Chondrocyte (in vitro differentiated cells): ENCODE results near the gene TAL2. TPM values are rescaled to one million over a fixed set of nuclear protein-coding genes. Genes with fewer than 3 reads are reported as not detected.

Source experiments
- DNase-seq: peaks from one replicate; pipeline ENCODE4 v3.0.0; 2021; ENCODE audit warnings: mixed read lengths, low spot score
- H3K27ac Mint-ChIP-seq: one replicate; pipeline ENCODE4 v1.8.0; 2021; ENCODE audit warnings: mild to moderate bottlenecking, moderate library complexity, mixed read lengths; ENCODE audit not compliant: unreplicated experiment
- H3K27me3 Mint-ChIP-seq: 2 replicates; pipeline ENCODE4 v1.8.0; 2021; ENCODE audit warnings: low read depth, mixed read lengths
- H3K36me3 Mint-ChIP-seq: 2 replicates; pipeline ENCODE4 v1.8.0; 2021; ENCODE audit warnings: low read depth, mixed read lengths
- H3K4me1 Mint-ChIP-seq: 2 replicates; pipeline ENCODE4 v1.8.0; 2021; ENCODE audit warnings: low read depth, mild to moderate bottlenecking, mixed read lengths
- H3K4me3 Mint-ChIP-seq: one replicate; pipeline ENCODE4 v1.8.0; 2021; ENCODE audit warnings: mild to moderate bottlenecking, moderate library complexity, mixed read lengths; ENCODE audit not compliant: unreplicated experiment
- H3K9me3 Mint-ChIP-seq: 2 replicates; pipeline ENCODE4 v1.8.0; 2021; ENCODE audit warnings: low read depth, mixed read lengths
- CTCF ChIP-seq: fragments of 200-600 bp; sonication (generic); IDR thresholded peaks from 2 replicates; pipeline ENCODE4 v1.5.0; 2021; ENCODE audit warnings: antibody characterized with exemption, mild to moderate bottlenecking, moderate library complexity
- long read RNA-seq: library from polyadenylated mRNA; stranded (forward); transcript quantifications from one replicate; pipeline ENCODE4 v2.0.0, GENCODE V29; 2021
- total RNA-seq: library from RNA; stranded (reverse); gene quantifications from 3 replicates; pipeline ENCODE4 v1.2.1, GENCODE V29; 2021

Gene TAL2
- total RNA-seq, result not detected in 3 replicates
- long read RNA-seq, result 0 reads

- Mint-ChIP-seq H3K9me3 (no peaks in the 10 kb centered on the region), H3K4me3 (no peak within 1 kb of the TSS), H3K36me3 (no peaks in the 10 kb centered on the region), H3K27ac (no peak within 1 kb of the TSS), H3K4me1 (no peaks in the 10 kb centered on the region), H3K27me3 (peaks cover 8% of the 10 kb centered on the region)
- DNase-seq, result no peak
- TF ChIP-seq CTCF, result no peak
These were observed at the start of gene TAL2 for GRCh38 chr9:105662184-105663104. Gene TAL2, plus strand, starts transcription at chr9:105662457. Its CDS starts 40 bp downstream, at chr9:105662497.

- Mint-ChIP-seq H3K36me3 (peaks cover 4% of the 10 kb centered on the region), H3K9me3 (no peaks in the 10 kb centered on the region), H3K4me1 (no peaks in the 10 kb centered on the region), H3K27ac (no peak overlapping the region), H3K27me3 (no peaks in the 10 kb centered on the region), H3K4me3 (no peak overlapping the region)
- TF ChIP-seq CTCF, result no peak
- no peak for DNase-seq
These were observed 41.3 kb upstream of the TAL2 start for GRCh38 chr9:105621001-105621400.

- Mint-ChIP-seq H3K27ac (no peak overlapping the region), H3K4me1 (no peaks in the 10 kb centered on the region), H3K9me3 (no peaks in the 10 kb centered on the region), H3K4me3 (no peak overlapping the region), H3K36me3 (peaks cover 5% of the 10 kb centered on the region), H3K27me3 (no peaks in the 10 kb centered on the region)
- no peak for TF ChIP-seq CTCF
- DNase-seq, result no peak
These were observed 37.2 kb upstream of the TAL2 start for GRCh38 chr9:105625088-105625487.

GRCh38 chr9:105632807-105633206 lies 29.4 kb upstream of the TAL2 start:
- H3K4me3 Mint-ChIP-seq, result no peak overlapping the region
- H3K27ac Mint-ChIP-seq, result no peak overlapping the region
- no peaks in the 10 kb centered on the region for H3K27me3 Mint-ChIP-seq
- no peaks in the 10 kb centered on the region for H3K4me1 Mint-ChIP-seq
- H3K9me3 Mint-ChIP-seq, result no peaks in the 10 kb centered on the region
- no peak for TF ChIP-seq CTCF
- H3K36me3 Mint-ChIP-seq, result peaks cover 15% of the 10 kb centered on the region
- no peak for DNase-seq

- Mint-ChIP-seq H3K9me3 (no peaks in the 10 kb centered on the region), H3K36me3 (peaks cover 15% of the 10 kb centered on the region), H3K4me1 (no peaks in the 10 kb centered on the region), H3K4me3 (no peak overlapping the region), H3K27me3 (no peaks in the 10 kb centered on the region), H3K27ac (no peak overlapping the region)
- DNase-seq, result no peak
- no peak for TF ChIP-seq CTCF
These were observed 28.8 kb upstream of the TAL2 start for GRCh38 chr9:105633411-105633810.
